Right hindlimb (tissue), 1 donor: Measurements from ENCODE around the gene PLA2G4A.
"Not testable (repeated sequence)": the region's sequence is repeated elsewhere in the genome, so short reads cannot be mapped to it uniquely, and the experiment has no call there.

Source experiments
- DNase-seq: peaks from one replicate; pipeline ENCODE4 v3.0.0-alpha.2; 2018

The PLA2G4A gene

DNA sequence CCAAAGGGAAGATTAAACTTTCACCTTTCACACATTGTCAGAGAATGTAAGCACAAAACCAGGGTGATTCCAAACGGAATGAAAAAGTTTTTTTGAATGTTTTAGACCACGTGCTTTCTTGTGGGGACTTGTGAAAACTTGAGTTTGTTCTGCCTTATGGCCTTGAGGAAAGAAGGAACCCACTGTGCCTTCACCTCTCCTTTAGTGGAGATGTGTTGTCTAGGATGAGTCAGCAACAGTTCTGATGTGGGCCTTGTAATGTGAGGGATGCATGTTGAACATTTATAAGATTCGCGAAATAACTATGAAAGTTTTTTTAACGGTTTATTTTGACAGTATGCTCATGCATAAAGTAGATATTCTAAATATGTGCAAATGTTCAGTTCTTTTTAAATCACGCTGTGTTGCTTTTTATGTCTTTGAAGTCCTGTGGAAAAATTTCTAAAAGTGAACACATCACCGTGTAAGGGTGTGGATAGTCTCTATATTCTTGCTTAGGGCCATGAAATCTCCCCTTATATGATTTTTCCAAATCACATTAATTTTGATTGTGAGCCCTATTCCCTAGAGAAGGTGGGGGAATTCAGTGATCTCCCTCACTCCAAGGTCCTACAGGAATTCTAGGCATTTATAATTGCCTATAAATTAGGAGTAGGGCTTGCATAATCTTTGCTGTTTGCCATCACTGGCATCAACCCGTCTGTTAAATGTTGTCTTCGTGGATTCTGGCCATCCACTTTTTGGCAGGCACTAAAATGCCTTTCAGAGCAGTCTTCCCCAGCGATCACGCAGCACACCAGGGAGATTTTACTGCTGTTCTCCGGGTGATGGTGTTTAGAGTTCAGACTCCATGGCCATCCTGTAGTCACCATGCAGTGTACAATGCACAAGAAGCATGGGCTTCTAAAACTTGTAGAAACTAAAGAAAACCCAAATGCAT is 47.4 kb downstream of the PLA2G4A start:
- DNase-seq: no peak

GRCh38 chr1:186878356-186878755 is 49.6 kb downstream of the PLA2G4A start:
- DNase-seq: no peak

GRCh38 chr1:186880982-186881381 is 52.2 kb downstream of the PLA2G4A start:
- DNase-seq: no peak

GRCh38 chr1:186882372-186883134 is 53.8 kb downstream of the PLA2G4A start:
- DNase-seq: no peak

- no peak for DNase-seq
Observed at GRCh38 chr1:186884251-186884650, 55.5 kb downstream of the PLA2G4A start.

DNA sequence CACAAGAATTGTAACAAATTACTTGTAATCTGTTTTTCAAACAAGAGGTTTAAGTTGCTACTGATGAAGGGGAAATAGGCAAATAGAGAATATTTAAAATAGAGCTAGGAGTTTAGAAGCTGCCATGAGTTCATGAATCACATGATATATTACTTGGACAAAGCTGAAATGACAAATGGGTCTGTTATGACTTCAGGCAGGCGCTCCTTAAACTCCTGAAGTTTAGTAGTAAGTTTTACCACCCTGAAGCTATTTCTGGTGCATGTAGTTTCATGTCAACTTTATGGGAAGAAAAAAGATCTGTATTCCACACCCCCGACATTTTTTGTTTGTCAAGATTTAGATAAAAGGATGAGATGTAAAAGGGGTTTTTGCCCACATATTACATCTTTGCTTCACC is 58.5 kb downstream of the PLA2G4A start:
- DNase-seq: no peak

DNA sequence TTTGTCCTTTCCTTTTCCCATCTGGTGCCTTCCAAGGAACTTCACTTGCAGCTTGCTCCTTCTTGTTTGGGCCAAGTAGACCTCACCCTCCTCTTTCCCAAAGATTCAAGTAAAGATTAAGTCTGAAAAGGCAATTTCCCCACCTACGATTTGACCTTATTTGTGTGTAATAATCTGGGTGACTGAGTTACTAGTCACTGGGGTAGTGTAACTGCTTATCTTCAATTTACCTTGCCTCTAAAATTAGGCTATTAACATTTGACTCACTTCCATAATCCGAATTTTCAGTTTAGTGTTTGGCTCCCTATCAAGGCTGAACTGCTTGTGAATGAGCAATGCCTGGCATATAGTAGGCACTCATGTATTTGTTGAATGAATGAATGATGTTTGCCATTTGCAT is 59.6 kb downstream of the PLA2G4A start:
- DNase-seq: no peak

GRCh38 chr1:186892936-186893335 is 64.2 kb downstream of the PLA2G4A start:
- DNase-seq: no peak

GRCh38 chr1:186894415-186894814 is 65.7 kb downstream of the PLA2G4A start:
- no peak for DNase-seq

GRCh38 chr1:186896211-186896610 is 67.5 kb downstream of the PLA2G4A start:
- DNase-seq: no peak

GRCh38 chr1:186897008-186897407 is 68.3 kb downstream of the PLA2G4A start:
- DNase-seq: no peak

DNA sequence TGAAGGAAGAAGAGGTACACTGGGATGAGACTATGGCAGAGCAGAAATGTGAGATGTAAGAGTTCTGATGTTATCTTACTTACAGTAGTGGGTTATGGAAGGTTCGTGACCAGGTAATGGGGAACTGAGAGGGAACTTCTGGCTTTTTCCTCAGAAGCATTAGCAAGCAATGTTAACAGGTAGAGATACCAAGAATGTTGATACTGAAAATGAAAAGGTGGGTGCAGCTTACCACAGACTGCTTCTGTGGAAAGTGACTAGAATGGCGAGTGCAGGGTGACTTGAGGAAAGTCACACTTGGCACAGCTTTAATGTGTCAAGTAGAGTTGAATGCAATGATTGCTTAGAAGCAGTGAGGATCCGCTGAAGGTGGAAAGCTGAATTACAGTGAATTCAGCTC is 70.8 kb downstream of the PLA2G4A start:
- no peak for DNase-seq

- DNase-seq: no peak
Observed at GRCh38 chr1:186899977-186900376, 71.2 kb downstream of the PLA2G4A start.

- no peak for DNase-seq
Observed at GRCh38 chr1:186900539-186901237, 71.9 kb downstream of the PLA2G4A start.

DNA sequence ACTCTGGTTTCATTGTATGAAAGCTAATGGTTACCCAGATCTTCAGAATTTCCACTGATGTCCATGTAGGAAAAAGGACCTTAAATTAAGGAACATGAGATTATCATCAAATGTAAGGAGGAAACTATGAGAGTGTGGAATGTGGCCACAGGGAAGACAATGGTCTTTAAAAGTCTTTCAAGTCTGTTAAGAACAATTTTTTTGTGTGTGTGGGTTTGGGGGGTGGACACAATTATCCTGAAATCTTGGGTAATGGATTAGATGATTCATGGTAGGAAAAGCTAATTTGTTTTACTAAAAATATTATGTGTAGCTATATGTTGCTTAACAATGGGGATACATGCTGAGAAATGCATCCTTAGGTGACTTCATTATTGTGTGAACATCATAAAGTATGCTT is 72.9 kb downstream of the PLA2G4A start:
- DNase-seq: no peak

DNA sequence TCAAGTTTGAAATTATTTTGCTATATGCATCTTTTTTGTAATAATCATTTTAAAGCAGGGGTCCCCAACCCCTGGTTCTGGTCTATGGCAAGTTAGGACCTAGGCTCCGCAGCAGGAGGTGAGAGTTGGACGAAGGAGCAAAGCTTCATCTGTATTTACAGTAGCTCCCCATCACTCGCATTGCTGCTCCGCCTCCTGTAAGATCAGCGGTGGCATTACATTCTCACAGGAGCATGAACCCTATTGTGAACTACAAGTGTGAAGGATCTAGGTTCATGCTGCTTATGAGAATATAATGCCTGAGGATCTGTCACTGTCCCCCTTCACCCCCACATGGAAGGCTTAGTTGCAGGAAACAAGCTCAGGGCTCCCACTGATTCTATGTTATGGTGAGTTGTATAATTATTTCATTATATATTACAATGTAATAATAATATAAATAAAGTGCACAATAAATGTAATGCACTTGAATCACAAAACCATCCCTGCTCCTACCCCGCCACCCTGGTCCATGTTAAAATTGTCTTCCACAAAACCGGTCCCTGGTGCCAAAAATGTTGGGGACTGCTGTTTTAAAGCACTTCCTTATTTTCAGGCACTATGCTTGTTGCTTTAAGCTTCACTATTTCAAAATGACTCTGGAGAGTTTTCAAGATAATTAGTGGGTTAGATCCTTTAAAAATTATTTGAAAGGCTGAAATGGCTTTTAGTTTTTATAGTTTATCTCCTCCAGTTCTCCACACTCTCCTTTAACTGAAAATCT is 74.8 kb downstream of the PLA2G4A start:
- no peak for DNase-seq

GRCh38 chr1:186904361-186904760 is 75.6 kb downstream of the PLA2G4A start:
- DNase-seq: no peak

DNA sequence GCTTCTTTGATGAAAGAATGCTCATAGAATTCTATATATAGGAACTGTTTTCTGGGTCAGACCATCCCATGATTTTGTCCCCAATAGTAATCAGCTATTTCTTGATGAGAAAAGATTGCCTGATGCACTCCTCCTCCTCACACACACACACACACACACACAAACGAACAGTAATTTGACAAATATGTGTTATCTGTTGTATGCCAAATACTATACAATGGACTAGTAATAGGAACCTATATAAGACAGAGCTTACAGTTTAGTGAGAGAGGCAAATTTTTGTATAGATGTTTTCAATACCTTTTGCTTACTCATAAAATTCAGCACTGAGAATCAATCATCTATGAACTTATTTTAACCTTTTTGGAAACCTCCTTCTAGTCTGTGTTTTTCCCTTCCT is 76.8 kb downstream of the PLA2G4A start:
- no peak for DNase-seq

GRCh38 chr1:186915555-186915954 is 86.8 kb downstream of the PLA2G4A start:
- DNase-seq: no peak

- DNase-seq: not testable (repeated sequence)
Observed at GRCh38 chr1:186917106-186917786, 88.5 kb downstream of the PLA2G4A start.

DNA sequence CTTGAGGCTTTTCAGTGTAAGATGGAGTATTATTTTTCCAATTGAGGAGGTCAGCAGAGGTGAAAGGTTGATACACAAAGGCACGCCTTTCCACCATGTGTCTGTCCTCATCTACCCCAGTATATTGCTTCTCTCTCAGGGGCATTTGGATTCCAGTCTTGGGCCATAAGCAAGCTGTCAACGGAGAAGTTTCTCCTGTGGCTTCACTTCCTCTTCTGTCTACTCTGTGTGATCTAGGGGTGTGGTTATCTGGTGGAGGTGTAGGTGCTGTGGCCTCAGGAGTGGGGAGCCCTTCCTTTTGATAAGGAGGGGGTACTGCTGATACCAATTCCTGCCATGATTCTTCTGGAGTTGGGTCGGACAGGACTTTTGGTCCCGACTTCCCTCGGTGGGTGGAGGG is 92.6 kb downstream of the PLA2G4A start:
- not testable (repeated sequence) for DNase-seq

DNA sequence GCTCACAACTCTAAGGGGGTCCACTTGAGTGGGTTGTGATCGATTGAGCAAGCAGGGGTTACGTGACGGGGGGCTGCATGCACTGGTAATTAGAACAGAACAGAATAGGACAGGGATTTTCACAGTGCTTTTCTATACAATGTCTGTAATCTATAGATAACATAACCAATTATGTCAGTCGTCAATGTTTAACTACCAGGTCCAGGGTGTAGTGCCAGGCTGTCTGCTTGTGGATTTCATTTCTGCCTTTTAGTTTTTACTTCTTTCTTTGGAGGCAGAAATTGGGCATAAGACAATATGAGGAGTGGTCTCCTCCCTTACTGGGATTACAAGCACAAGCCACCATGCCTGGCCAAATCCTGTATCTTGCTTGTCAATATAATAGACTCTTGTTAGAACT is 94.1 kb downstream of the PLA2G4A start:
- not testable (repeated sequence) for DNase-seq
